OCI-LY7 (cell line): ENCODE measurements around the gene TBC1D7. TPM values are rescaled to one million over a fixed set of nuclear protein-coding genes. Genes with fewer than 3 reads are reported as not detected.

Source experiments
- BruUV-seq: library from RNA; stranded (reverse); fragments of 400-500 nt; replicated peaks from 2 replicates; lab custom pipeline; 2021; lab: Mats Ljungman, UMichigan
- CTCF ChIA-PET: fragments of 300-600 bp; sonication (Branson Sonifier 250); formaldehyde crosslinking; loops from one replicate; lab custom pipeline; 2022; ENCODE audit warnings: antibody characterized with exemption; ENCODE audit not compliant: unreplicated experiment; lab: Charles Lee
- POLR2A ChIA-PET: fragments of 300-600 bp; sonication (Branson Sonifier 250); formaldehyde crosslinking; loops from one replicate; lab custom pipeline; 2022; ENCODE audit warnings: antibody characterized with exemption; lab: Charles Lee
- DNase-seq: peaks from one replicate; pipeline ENCODE4 v3.0.0-alpha.2; 2015; ENCODE audit warnings: low spot score
- H2AFZ ChIP-seq: fragments of 200-600 bp; sonication (generic), shearing (Covaris generic); 2 replicates; pipeline ENCODE4 v1.6.1; 2014; ENCODE audit warnings: mild to moderate bottlenecking, antibody characterized with exemption, low read length, moderate library complexity
- H3K27ac ChIP-seq: fragments of 200-600 bp; sonication (generic); 2 replicates; pipeline ENCODE4 v1.5.1; 2014; ENCODE audit warnings: mixed run types, low read depth, mild to moderate bottlenecking, moderate library complexity, low read length, inconsistent platforms; ENCODE audit not compliant: poor library complexity, severe bottlenecking
- H3K36me3 ChIP-seq: fragments of 200-600 bp; sonication (generic); 2 replicates; pipeline ENCODE4 v1.6.1; 2014; ENCODE audit warnings: mild to moderate bottlenecking, antibody characterized with exemption, low read length, moderate library complexity, mixed read lengths; ENCODE audit not compliant: insufficient read depth
- H3K4me1 ChIP-seq: fragments of 200-600 bp; sonication (generic); 2 replicates; pipeline ENCODE4 v1.5.1; 2014; ENCODE audit warnings: mild to moderate bottlenecking, low read length; ENCODE audit not compliant: insufficient read depth, poor library complexity, severe bottlenecking
- H3K4me2 ChIP-seq: fragments of 200-600 bp; sonication (generic); 2 replicates; pipeline ENCODE4 v1.6.1; 2014; ENCODE audit warnings: mild to moderate bottlenecking, low read length
- H3K4me3 ChIP-seq: fragments of 200-600 bp; sonication (generic); 2 replicates; pipeline ENCODE4 v1.5.1; 2014; ENCODE audit warnings: mild to moderate bottlenecking, low read depth, low read length; ENCODE audit not compliant: poor library complexity, severe bottlenecking
- H3K79me2 ChIP-seq: fragments of 200-600 bp; sonication (generic); 2 replicates; pipeline ENCODE4 v1.6.1; 2016; ENCODE audit warnings: low read depth, mild to moderate bottlenecking, low read length, moderate library complexity, mixed read lengths; ENCODE audit not compliant: insufficient read depth
- H3K9me2 ChIP-seq: fragments of 200-600 bp; sonication (generic); 2 replicates; pipeline ENCODE4 v1.6.1; 2016; ENCODE audit warnings: mild to moderate bottlenecking, low read length, mixed read lengths; ENCODE audit not compliant: insufficient read depth
- H3K9me3 ChIP-seq: fragments of 200-600 bp; sonication (generic); 2 replicates; pipeline ENCODE4 v1.6.1; 2014; ENCODE audit warnings: mild to moderate bottlenecking, mixed run types, low read length, mixed read lengths
- H4K20me1 ChIP-seq: fragments of 200-600 bp; sonication (generic); 2 replicates; pipeline ENCODE4 v1.6.1; 2014; ENCODE audit warnings: mild to moderate bottlenecking, antibody characterized with exemption, low read length, moderate library complexity, mixed read lengths; ENCODE audit not compliant: insufficient read depth
- CTCF ChIP-seq: fragments of 200-600 bp; sonication (generic); conservative IDR thresholded peaks from 2 replicates; pipeline ENCODE4 v1.5.1; 2014; ENCODE audit warnings: mild to moderate bottlenecking, antibody characterized with exemption, low read length, moderate library complexity, mixed read lengths
- EZH2phosphoT487 ChIP-seq: fragments of 200-600 bp; sonication (generic); IDR thresholded peaks from 2 replicates; pipeline ENCODE4 v1.6.1; 2018; ENCODE audit warnings: low read depth, borderline replicate concordance, mild to moderate bottlenecking, mixed run types, antibody characterized with exemption, low read length, moderate library complexity, mixed read lengths
- intact Hi-C: fragments of 100-400 bp; cut with micrococcal nuclease; formaldehyde crosslinking; loops from one replicate; pipeline ENCODE4 v1.10.0; 2022; ENCODE audit not compliant: unreplicated experiment
- total RNA-seq, 2 experiments: library from RNA; depleted of rRNA in 1 of 2; stranded (reverse); fragments of >200 nt in 1 of 2; shearing (Covaris generic) in 1 of 2; gene quantifications; 2 replicates each; pipeline ENCODE4 v1.2.3, GENCODE V29; 2014 to 2022

Gene TBC1D7
- total RNA-seq, 2 experiments from 2014 or later = 46.2 to 69.2 TPM

DNA sequence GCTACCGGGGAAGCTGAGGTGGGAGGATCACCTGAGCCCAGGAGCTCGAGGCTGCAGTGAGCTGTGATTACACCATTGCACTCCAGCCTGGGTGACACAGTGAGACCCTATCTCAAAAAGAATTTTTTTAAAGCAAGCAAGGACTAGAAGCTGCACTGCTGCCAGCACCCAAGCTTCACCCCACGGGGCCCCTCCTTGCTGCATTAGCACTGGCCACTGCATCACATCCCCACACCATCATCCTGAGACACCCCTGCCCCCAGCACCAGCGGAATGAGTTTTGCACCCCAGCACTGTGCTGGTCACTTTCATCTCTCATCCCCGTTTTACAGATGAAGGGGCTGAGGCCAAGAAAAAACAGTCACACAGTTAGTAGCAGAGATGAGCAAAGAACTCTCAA lies 30.9 kb downstream of the TBC1D7 start:
- BruUV-seq = no TSS peak
- peaks cover 31% of the 10 kb centered on the region for H3K36me3 ChIP-seq
- TF ChIP-seq CTCF (no peak), EZH2phosphoT487 (no peak)

GRCh38 chr6:13296536-13296997 lies 31.8 kb downstream of the TBC1D7 start:
- POLR2A ChIA-PET = interaction anchor here (0.6 to 3.9 kb wide), 9 partner anchors 8 to 45 kb away, joined by 3 to 33 read pairs (median 3); partner anchors contain the start of gene TBC1D7

More for the DNA sequence above, 30.9 kb downstream of the TBC1D7 start:
- CTCF ChIA-PET = interaction anchor here (2.1 kb wide), 1 partner anchor 12 kb away, joined by 8 read pairs; no protein-coding TSS in a partner anchor
- H3K9me3 ChIP-seq = no peaks in the 10 kb centered on the region
- no peaks in the 10 kb centered on the region for H3K79me2 ChIP-seq
- H2AFZ ChIP-seq = no peak overlapping the region
- H3K4me2 ChIP-seq = peak overlapping the region; percentile 60; the same call in 1 of the 2 replicates
- H3K4me3 ChIP-seq = no peak overlapping the region
- POLR2A ChIA-PET = interaction anchor here (0.6 to 3.9 kb wide), 7 partner anchors 19 to 467 kb away, joined by 3 to 33 read pairs (median 4); partner anchors contain the start of gene TBC1D7
- no peaks in the 10 kb centered on the region for H3K9me2 ChIP-seq
- intact Hi-C loops = no loop called here
- H3K27ac ChIP-seq = peak overlapping the region; percentile 71
- H4K20me1 ChIP-seq = no peaks in the 10 kb centered on the region
- no peak for DNase-seq
- H3K4me1 ChIP-seq = peaks cover 72% of the 10 kb centered on the region

More at GRCh38 chr6:13296536-13296997, 31.8 kb downstream of the TBC1D7 start:
- no peak overlapping the region for H2AFZ ChIP-seq
- H3K9me3 ChIP-seq = no peaks in the 10 kb centered on the region
- no peak for TF ChIP-seq EZH2phosphoT487
- peak; percentile 58 for TF ChIP-seq CTCF
- peak overlapping the region; percentile 33 for H3K4me3 ChIP-seq
- H3K9me2 ChIP-seq = no peaks in the 10 kb centered on the region
- peak; percentile 92 for DNase-seq
- CTCF ChIA-PET = interaction anchor here (2.1 kb wide), 1 partner anchor 11 kb away, joined by 8 read pairs; no protein-coding TSS in a partner anchor
- peaks cover 26% of the 10 kb centered on the region for H3K36me3 ChIP-seq
- peak overlapping the region; percentile 71 for H3K27ac ChIP-seq
- no peaks in the 10 kb centered on the region for H3K79me2 ChIP-seq
- intact Hi-C loops = loop anchor here (1.0 kb wide), 2 partner anchors 23 to 35 kb away; no protein-coding TSS in a partner anchor
- BruUV-seq = no TSS peak
- no peaks in the 10 kb centered on the region for H4K20me1 ChIP-seq
- H3K4me2 ChIP-seq = peak overlapping the region; percentile 60
- peaks cover 69% of the 10 kb centered on the region for H3K4me1 ChIP-seq
